Endothelial cell of umbilical vein (primary cell): ENCODE results near the gene DUSP16.

Experiments
- CTCF ChIP-seq, 2 donors: IDR thresholded peaks; 1 replicate in 1 of 2; 2 replicates in 1 of 2; pipeline ENCODE4 v1.5.1; 2011; ENCODE audit warnings: low read length in 2 of 2, mild to moderate bottlenecking in 2 of 2, moderate library complexity in 2 of 2, control low read depth in 1 of 2, inconsistent platforms in 1 of 2, low read depth in 1 of 2; ENCODE audit not compliant: insufficient read depth in 1 of 2; ENCODE audit errors: extremely low read depth in 1 of 2
- EZH2 ChIP-seq: IDR thresholded peaks from 2 replicates; pipeline ENCODE4 v1.6.1; 2012; ENCODE audit warnings: borderline replicate concordance, low read depth, mild to moderate bottlenecking, moderate library complexity, low read length, inconsistent platforms; ENCODE audit not compliant: severe bottlenecking
- POLR2A ChIP-seq: IDR thresholded peaks from 2 replicates; pipeline ENCODE4 v1.6.1; 2012; ENCODE audit warnings: low read depth, mild to moderate bottlenecking, control low read depth, low read length

- TF ChIP-seq EZH2 (no peak), CTCF (IDR thresholded peaks at IDR 0.05; ENCODE audit: extremely low read depth in 1 of 2, insufficient read depth in 1 of 2, low read depth in 1 of 2, low read length in 2 of 2) (no peak), POLR2A (no peak)
Observed at GRCh38 chr12:12505544-12506495, 56.8 kb downstream of the DUSP16 start.
